HG02623 (cell line): ENCODE measurements around the gene NRDE2.
"Not testable (repeated sequence)": the region's sequence is repeated elsewhere in the genome, so short reads cannot be mapped to it uniquely, and the experiment has no call there.

Experiments used
- ATAC-seq: cut with Tn5 transposase; IDR thresholded peaks from one replicate; pipeline ENCODE4 v1.9.1; 2021; ENCODE audit warnings: moderate library complexity; ENCODE audit not compliant: unreplicated experiment

Gene NRDE2

GRCh38 chr14:90342327-90342726, 10.6 kb upstream of the NRDE2 start:
- ATAC-seq = no peak

GRCh38 chr14:90341784-90342183, 10.0 kb upstream of the NRDE2 start:
- ATAC-seq = no peak

GRCh38 chr14:90341232-90341631, 9.5 kb upstream of the NRDE2 start:
- ATAC-seq = not testable (repeated sequence)

GRCh38 chr14:90336985-90337384, 5.2 kb upstream of the NRDE2 start:
- ATAC-seq = no peak

- no peak for ATAC-seq
These were observed 4.7 kb upstream of the NRDE2 start for GRCh38 chr14:90336401-90336800.

- no peak for ATAC-seq
These were observed 487 bp upstream of the NRDE2 start for GRCh38 chr14:90332271-90332584.

GRCh38 chr14:90330203-90331196, 1.2 kb downstream of the NRDE2 start:
- ATAC-seq = no peak

GRCh38 chr14:90321891-90322290, 9.8 kb downstream of the NRDE2 start:
- ATAC-seq = no peak

- ATAC-seq = no peak
These were observed 11.9 kb downstream of the NRDE2 start for GRCh38 chr14:90319634-90320541.

GRCh38 chr14:90319173-90319572, 12.6 kb downstream of the NRDE2 start:
- no peak for ATAC-seq

- no peak for ATAC-seq
These were observed 13.7 kb downstream of the NRDE2 start for GRCh38 chr14:90318016-90318415.

- ATAC-seq = no peak
These were observed 14.5 kb downstream of the NRDE2 start for GRCh38 chr14:90317286-90317685.

GRCh38 chr14:90308561-90308960, 23.2 kb downstream of the NRDE2 start:
- no peak for ATAC-seq

GRCh38 chr14:90305176-90305601, 26.6 kb downstream of the NRDE2 start:
- ATAC-seq = no peak

- no peak for ATAC-seq
These were observed 27.2 kb downstream of the NRDE2 start for GRCh38 chr14:90304502-90304901.

- no peak for ATAC-seq
These were observed 28.3 kb downstream of the NRDE2 start for GRCh38 chr14:90303473-90303872.

- ATAC-seq = no peak
These were observed 29.0 kb downstream of the NRDE2 start for GRCh38 chr14:90302529-90303303.

GRCh38 chr14:90301668-90302090, 30.1 kb downstream of the NRDE2 start:
- no peak for ATAC-seq

GRCh38 chr14:90301122-90301521, 30.6 kb downstream of the NRDE2 start:
- ATAC-seq = no peak

- ATAC-seq = no peak
These were observed 31.1 kb downstream of the NRDE2 start for GRCh38 chr14:90300611-90301047.

GRCh38 chr14:90299408-90299807, 32.3 kb downstream of the NRDE2 start:
- ATAC-seq = no peak
